Occipital lobe (tissue), 2 donors: ENCODE data around the gene DST. TPM values are rescaled to one million over a fixed set of nuclear protein-coding genes. Genes with fewer than 3 reads are reported as not detected.
"Not testable (repeated sequence)": the region's sequence is repeated elsewhere in the genome, so short reads cannot be mapped to it uniquely, and the experiment has no call there.

Experiments used
- DNase-seq: peaks from one replicate; lab custom pipeline; 2025; lab: John Stamatoyannopoulos, UW
- total RNA-seq: library from RNA; depleted of rRNA; stranded (reverse); fragments of >200 nt; gene quantifications from one replicate; pipeline ENCODE4 v1.2.3, GENCODE V29; 2014

Gene DST
- total RNA-seq, 1 donor from 2014 or later, result 329 TPM

GRCh38 chr6:56663344-56663743, 20.7 kb upstream of the DST start:
- DNase-seq, result no peak

- DNase-seq, result not testable (repeated sequence)
These were observed 18.6 kb upstream of the DST start for GRCh38 chr6:56661338-56661737.

GRCh38 chr6:56660381-56660730, 17.7 kb upstream of the DST start:
- DNase-seq, result no peak

- DNase-seq, result no peak
These were observed 17.2 kb upstream of the DST start for GRCh38 chr6:56659721-56660380.

GRCh38 chr6:56658326-56658725, 15.6 kb upstream of the DST start:
- no peak for DNase-seq

- DNase-seq, result no peak
These were observed 14.7 kb upstream of the DST start for GRCh38 chr6:56657354-56657753.

GRCh38 chr6:56656466-56656865, 13.8 kb upstream of the DST start:
- no peak for DNase-seq

- DNase-seq, result no peak
These were observed 13.3 kb upstream of the DST start for GRCh38 chr6:56655996-56656395.

- DNase-seq, result no peak
These were observed 12.6 kb upstream of the DST start for GRCh38 chr6:56655249-56655648.

GRCh38 chr6:56652994-56653393, 10.3 kb upstream of the DST start:
- no peak for DNase-seq

- DNase-seq, result no peak
These were observed 9.5 kb upstream of the DST start for GRCh38 chr6:56652231-56652630.

- DNase-seq, result no peak
These were observed 7.5 kb upstream of the DST start for GRCh38 chr6:56650191-56650590.

GRCh38 chr6:56649782-56650181, 7.1 kb upstream of the DST start:
- no peak for DNase-seq

GRCh38 chr6:56649053-56649769, 6.5 kb upstream of the DST start:
- no peak for DNase-seq

GRCh38 chr6:56647172-56647762, 4.6 kb upstream of the DST start:
- DNase-seq, result no peak

- DNase-seq, result no peak
These were observed 1.7 kb upstream of the DST start for GRCh38 chr6:56644366-56644765.

GRCh38 chr6:56643379-56644089, 845 bp upstream of the DST start:
- DNase-seq, result no peak

- no peak for DNase-seq
These were observed 2.3 kb downstream of the DST start for GRCh38 chr6:56640374-56640773.

GRCh38 chr6:56638760-56639159, 3.9 kb downstream of the DST start:
- DNase-seq, result no peak

GRCh38 chr6:56637640-56638039, 5.0 kb downstream of the DST start:
- no peak for DNase-seq

GRCh38 chr6:56628105-56628504, 14.6 kb downstream of the DST start:
- DNase-seq, result no peak

GRCh38 chr6:56625356-56625755, 17.3 kb downstream of the DST start:
- no peak for DNase-seq

GRCh38 chr6:56624728-56625069, 18.0 kb downstream of the DST start:
- DNase-seq, result no peak
